A673 (cell line): ENCODE data around the gene HOXA13. TPM values are rescaled to one million over a fixed set of nuclear protein-coding genes. Genes with fewer than 3 reads are reported as not detected.

Experiments
- BruUV-seq: library from RNA; stranded (reverse); fragments of 400-500 nt; replicated peaks from 2 replicates; lab custom pipeline; 2021; lab: Mats Ljungman, UMichigan
- CTCF ChIA-PET: fragments of 300-600 bp; sonication (Branson Sonifier 250); formaldehyde crosslinking; loops from one replicate; lab custom pipeline; 2022; ENCODE audit warnings: antibody characterized with exemption; lab: Charles Lee
- POLR2A ChIA-PET: fragments of 300-600 bp; sonication (Branson Sonifier 250); formaldehyde crosslinking; loops from one replicate; lab custom pipeline; 2022; ENCODE audit warnings: antibody characterized with exemption; ENCODE audit not compliant: low non-redundant PET; lab: Charles Lee
- DNase-seq: peaks from one replicate; pipeline ENCODE4 v3.0.0-alpha.2; 2015; ENCODE audit warnings: low spot score
- H3K27ac ChIP-seq: fragments of 200-600 bp; sonication (generic); 2 replicates; pipeline ENCODE4 v1.5.1; 2016; ENCODE audit warnings: mixed run types, low read depth, mild to moderate bottlenecking, mixed read lengths, antibody characterized with exemption, low read length; ENCODE audit not compliant: poor library complexity, severe bottlenecking
- H3K27me3 ChIP-seq: fragments of 200-600 bp; sonication (generic); replicated peaks from 2 replicates; pipeline ENCODE4 v1.6.1; 2017; ENCODE audit warnings: mixed run types, low read depth, mild to moderate bottlenecking, mixed read lengths, antibody characterized with exemption, low read length; ENCODE audit not compliant: insufficient read depth, poor library complexity
- H3K36me3 ChIP-seq: fragments of 200-600 bp; sonication (generic); 2 replicates; pipeline ENCODE4 v1.6.1; 2016; ENCODE audit warnings: mixed run types, mild to moderate bottlenecking, mixed read lengths, antibody characterized with exemption, low read length; ENCODE audit not compliant: insufficient read depth, poor library complexity, severe bottlenecking
- H3K4me1 ChIP-seq: fragments of 200-600 bp; sonication (generic); 2 replicates; pipeline ENCODE4 v1.6.1; 2017; ENCODE audit warnings: mixed run types, mild to moderate bottlenecking, mixed read lengths, antibody characterized with exemption, low read length; ENCODE audit not compliant: insufficient read depth, poor library complexity, severe bottlenecking
- H3K4me3 ChIP-seq: fragments of 200-600 bp; sonication (generic); 2 replicates; pipeline ENCODE4 v1.5.1; 2016; ENCODE audit warnings: low read depth, mixed run types, mild to moderate bottlenecking, mixed read lengths, low read length; ENCODE audit not compliant: poor library complexity, severe bottlenecking
- H3K9me3 ChIP-seq: fragments of 200-600 bp; sonication (generic); 2 replicates; pipeline ENCODE4 v1.6.1; 2016; ENCODE audit warnings: mixed run types, low read depth, mild to moderate bottlenecking, mixed read lengths, antibody characterized with exemption, low read length; ENCODE audit not compliant: poor library complexity, severe bottlenecking
- CTCF ChIP-seq: fragments of 300-800, 200-600 bp; sonication (generic); conservative IDR thresholded peaks from 2 replicates; pipeline ENCODE4 v1.5.1; 2017; ENCODE audit warnings: low read depth, mild to moderate bottlenecking, antibody characterized with exemption, low read length, moderate library complexity, mixed read lengths
- EZH2 ChIP-seq: fragments of 200-600 bp; sonication (generic); IDR thresholded peaks from 2 replicates; pipeline ENCODE4 v1.6.1; 2017; ENCODE audit warnings: borderline replicate concordance, low read depth, mild to moderate bottlenecking, mixed read lengths, antibody characterized with exemption, low read length; ENCODE audit not compliant: poor library complexity, severe bottlenecking
- intact Hi-C: fragments of 100-400 bp; cut with micrococcal nuclease; formaldehyde crosslinking; loops from one replicate; pipeline ENCODE4 v1.10.0; 2022; ENCODE audit not compliant: unreplicated experiment
- total RNA-seq: library from RNA; stranded (reverse); gene quantifications from 2 replicates; pipeline ENCODE4 v1.2.3, GENCODE V29; 2021

HOXA13 gene
- total RNA-seq, 1 experiment from 2014 or later = not detected

DNA sequence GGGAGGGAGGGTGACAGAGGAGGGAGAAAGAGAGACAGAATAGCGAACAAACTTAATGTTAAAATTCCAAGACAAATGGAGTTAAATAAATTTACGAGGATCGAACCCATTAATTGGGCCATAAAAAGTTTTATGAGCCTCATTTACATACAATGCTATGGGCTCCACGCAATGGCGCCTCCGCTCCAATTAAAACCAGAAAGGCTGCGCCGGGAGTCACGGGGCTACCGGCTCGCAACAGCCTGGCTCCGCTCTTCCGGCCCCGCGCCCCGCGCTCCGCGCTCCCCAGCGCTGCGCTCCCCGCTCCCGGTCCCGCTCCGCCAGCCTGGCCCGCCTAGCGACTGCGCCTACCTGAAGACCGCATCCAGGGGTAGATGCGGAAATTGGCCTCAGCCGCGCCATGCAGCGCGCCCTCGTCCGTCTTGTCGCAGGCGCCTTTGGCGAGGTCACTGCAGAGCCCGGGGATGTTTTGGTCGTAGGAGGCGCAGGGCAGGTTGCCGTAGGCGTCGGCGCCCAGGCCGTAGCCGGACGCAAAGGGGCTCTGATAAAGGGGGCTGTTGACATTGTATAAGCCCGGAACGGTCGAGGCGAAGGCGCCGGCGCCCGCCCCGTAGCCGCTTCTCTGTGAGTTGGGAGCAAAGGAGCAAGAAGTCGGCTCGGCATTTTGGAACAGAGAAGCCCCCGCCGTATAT is 43.9 kb downstream of the HOXA13 start:
- H3K4me3 ChIP-seq = peak overlapping the region; percentile 49
- TF ChIP-seq EZH2 (peak; percentile 95), CTCF (no peak)
- ChIA-PET CTCF (no interaction called here), POLR2A (no interaction called here)
- BruUV-seq = no TSS peak
- no peaks in the 10 kb centered on the region for H3K36me3 ChIP-seq
- H3K4me1 ChIP-seq = peaks cover 7% of the 10 kb centered on the region
- no peak overlapping the region for H3K27ac ChIP-seq
- DNase-seq = no peak
- H3K9me3 ChIP-seq = no peaks in the 10 kb centered on the region
- H3K27me3 ChIP-seq = peaks cover 75% of the 10 kb centered on the region
- intact Hi-C loops = no loop called here

GRCh38 chr7:27154901-27155815 is 44.7 kb downstream of the HOXA13 start:
- CTCF ChIA-PET = no interaction called here
- Histone ChIP-seq H3K27ac (no peak overlapping the region), H3K4me3 (no peak overlapping the region), H3K27me3 (peaks cover 77% of the 10 kb centered on the region), H3K4me1 (peaks cover 7% of the 10 kb centered on the region), H3K36me3 (no peaks in the 10 kb centered on the region), H3K9me3 (no peaks in the 10 kb centered on the region)
- BruUV-seq = no TSS peak
- TF ChIP-seq CTCF = no peak
- peak; percentile 94 for TF ChIP-seq EZH2
- intact Hi-C loops = no loop called here
- DNase-seq = no peak
- POLR2A ChIA-PET = no interaction called here

DNA sequence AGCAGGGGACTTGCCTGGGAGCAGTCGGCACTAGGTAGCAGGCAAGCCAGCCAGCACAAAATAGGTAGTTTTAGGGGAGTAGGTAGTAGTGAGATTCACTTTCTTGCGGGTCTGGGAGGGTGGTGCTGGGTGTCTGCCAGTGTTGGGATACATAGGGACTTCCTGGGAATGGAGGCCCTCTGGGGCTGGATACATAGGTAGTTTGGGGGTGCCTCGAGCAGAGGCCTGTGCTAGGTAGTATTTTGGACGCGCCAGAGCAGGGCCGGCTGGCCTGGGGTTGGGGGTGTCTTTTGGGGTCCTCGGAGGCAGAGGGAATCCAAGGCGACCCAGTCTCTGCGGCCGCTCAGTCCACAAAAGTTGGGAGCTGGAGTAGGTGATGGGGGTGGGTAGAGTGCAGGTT is 45.5 kb downstream of the HOXA13 start:
- no peak overlapping the region for H3K27ac ChIP-seq
- no peak overlapping the region for H3K4me3 ChIP-seq
- no TSS peak for BruUV-seq
- no peak for DNase-seq
- H3K27me3 ChIP-seq = peaks cover 85% of the 10 kb centered on the region
- H3K9me3 ChIP-seq = no peaks in the 10 kb centered on the region
- ChIA-PET POLR2A (no interaction called here), CTCF (no interaction called here)
- peaks cover 7% of the 10 kb centered on the region for H3K4me1 ChIP-seq
- no peaks in the 10 kb centered on the region for H3K36me3 ChIP-seq
- intact Hi-C loops = no loop called here
- TF ChIP-seq EZH2 (no peak), CTCF (no peak)
